Fibroblast of villous mesenchyme (primary cell): ENCODE data around the gene AURKAIP1. TPM values are rescaled to one million over a fixed set of nuclear protein-coding genes. Genes with fewer than 3 reads are reported as not detected.

Source experiments
- DNase-seq: peaks from one replicate; pipeline ENCODE4 v3.0.0-alpha.2; 2010; ENCODE audit warnings: low read depth
- H3K4me3 ChIP-seq: 2 replicates; pipeline ENCODE4 v1.5.1; 2011; ENCODE audit warnings: low read depth, mild to moderate bottlenecking, low read length
- total RNA-seq: library from RNA; depleted of rRNA; stranded (reverse); fragments of >200 nt; gene quantifications from 2 replicates; pipeline ENCODE4 v1.2.3, GENCODE V29; 2012
- TF ChIP-seq, protein P1 (sequence below): IDR thresholded peaks from 2 replicates; pipeline ENCODE4 v1.5.1; 2012; ENCODE audit warnings: low read depth, mild to moderate bottlenecking, low read length; ENCODE audit not compliant: insufficient read depth

AURKAIP1 gene
- total RNA-seq, 1 donor: 94.1 TPM

DNA sequence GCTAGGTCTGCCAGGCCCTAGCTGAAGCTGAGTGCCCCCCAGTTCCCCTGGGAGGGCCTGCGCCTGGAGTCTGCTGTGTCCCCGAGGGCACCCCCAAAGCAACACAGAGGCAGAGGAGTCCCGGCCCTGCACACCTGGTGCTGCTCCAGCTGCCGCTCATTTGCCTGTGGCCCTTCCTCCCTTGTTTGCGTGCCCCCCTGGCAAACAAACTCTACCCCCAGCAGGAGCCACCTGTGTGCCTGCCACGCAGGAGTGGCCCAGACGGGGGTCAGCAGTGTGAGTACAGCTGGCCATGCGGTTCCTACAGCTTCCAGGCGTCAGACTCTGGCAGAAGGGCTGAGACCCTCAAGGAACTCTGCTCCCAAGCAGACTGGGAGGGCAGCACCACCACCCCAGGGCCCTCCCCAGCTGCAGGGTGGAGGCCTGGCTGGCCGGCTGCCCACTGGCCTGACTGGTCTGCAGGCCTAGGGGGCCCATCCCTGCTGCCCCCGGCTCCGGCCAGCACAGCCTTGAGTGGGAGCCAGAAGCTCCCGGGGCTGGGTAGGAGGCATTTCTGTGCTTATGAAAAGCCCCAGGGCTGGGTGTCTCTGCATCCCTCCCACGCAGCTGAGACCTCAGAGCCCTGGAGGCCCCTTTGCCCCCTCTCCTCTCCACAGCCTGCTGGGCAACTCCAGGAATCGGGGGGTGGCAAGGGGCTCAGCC, 44.5 kb downstream of the AURKAIP1 start:
- no peak for DNase-seq
- TF ChIP-seq, protein P1, sequence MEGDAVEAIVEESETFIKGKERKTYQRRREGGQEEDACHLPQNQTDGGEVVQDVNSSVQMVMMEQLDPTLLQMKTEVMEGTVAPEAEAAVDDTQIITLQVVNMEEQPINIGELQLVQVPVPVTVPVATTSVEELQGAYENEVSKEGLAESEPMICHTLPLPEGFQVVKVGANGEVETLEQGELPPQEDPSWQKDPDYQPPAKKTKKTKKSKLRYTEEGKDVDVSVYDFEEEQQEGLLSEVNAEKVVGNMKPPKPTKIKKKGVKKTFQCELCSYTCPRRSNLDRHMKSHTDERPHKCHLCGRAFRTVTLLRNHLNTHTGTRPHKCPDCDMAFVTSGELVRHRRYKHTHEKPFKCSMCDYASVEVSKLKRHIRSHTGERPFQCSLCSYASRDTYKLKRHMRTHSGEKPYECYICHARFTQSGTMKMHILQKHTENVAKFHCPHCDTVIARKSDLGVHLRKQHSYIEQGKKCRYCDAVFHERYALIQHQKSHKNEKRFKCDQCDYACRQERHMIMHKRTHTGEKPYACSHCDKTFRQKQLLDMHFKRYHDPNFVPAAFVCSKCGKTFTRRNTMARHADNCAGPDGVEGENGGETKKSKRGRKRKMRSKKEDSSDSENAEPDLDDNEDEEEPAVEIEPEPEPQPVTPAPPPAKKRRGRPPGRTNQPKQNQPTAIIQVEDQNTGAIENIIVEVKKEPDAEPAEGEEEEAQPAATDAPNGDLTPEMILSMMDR: no peak
- H3K4me3 ChIP-seq: no peak overlapping the region

DNA sequence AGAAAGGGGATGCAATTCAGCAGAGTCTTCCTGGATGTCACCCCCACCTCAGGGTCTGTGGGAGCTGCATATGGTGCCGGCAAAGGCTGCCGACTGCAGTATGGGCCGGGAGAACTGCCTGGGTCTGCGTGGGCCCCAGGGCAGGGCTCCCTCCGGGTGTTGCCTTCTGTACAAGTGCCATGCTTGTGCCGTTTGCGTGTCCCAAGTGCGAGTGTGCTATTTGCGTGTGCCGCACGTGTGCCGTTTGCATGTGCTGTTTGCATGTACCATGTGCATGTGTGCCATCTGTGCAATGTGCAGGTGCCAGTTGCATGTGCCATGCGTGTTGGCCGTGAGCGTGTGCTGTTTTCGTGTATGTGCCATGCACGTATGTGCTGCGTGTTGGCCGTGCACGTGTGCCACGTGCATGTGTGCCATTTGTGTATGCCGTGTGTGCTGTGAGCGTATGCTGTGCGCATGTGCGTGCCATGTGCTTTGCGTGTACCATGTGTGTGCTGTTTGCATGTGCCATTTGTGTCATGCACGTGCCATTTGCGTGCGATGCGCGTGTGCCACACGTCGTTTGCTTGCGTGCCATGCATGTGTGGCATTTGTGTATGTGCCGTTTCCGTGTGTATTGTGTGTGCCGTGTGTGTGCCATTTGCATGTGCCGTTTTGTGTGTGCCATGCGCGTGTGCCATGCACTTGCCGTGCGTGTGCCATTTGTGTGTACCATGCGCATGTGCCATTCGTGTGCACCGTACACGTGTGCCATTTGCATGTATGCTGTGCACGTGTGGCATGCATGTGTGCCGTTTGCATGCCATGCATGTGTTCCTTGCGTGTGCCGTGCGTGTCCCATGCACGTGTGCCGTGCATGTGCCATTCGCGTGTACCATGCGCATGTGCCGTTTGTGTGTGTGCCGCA, 45.5 kb downstream of the AURKAIP1 start:
- DNase-seq: no peak
- TF ChIP-seq, protein P1: no peak
- H3K4me3 ChIP-seq: no peak overlapping the region

GRCh38 chr1:1328254-1328653, 46.8 kb downstream of the AURKAIP1 start:
- TF ChIP-seq, protein P1: no peak
- no peak overlapping the region for H3K4me3 ChIP-seq
- no peak for DNase-seq

- no peak overlapping the region for H3K4me3 ChIP-seq
- TF ChIP-seq, protein P1: no peak
- no peak for DNase-seq
Observed at GRCh38 chr1:1327291-1327690, 47.7 kb downstream of the AURKAIP1 start.

GRCh38 chr1:1326075-1326605, 48.9 kb downstream of the AURKAIP1 start:
- no peak for DNase-seq
- TF ChIP-seq, protein P1: no peak
- no peak overlapping the region for H3K4me3 ChIP-seq

GRCh38 chr1:1325288-1326074, 49.5 kb downstream of the AURKAIP1 start:
- peak overlapping the region; percentile 83 for H3K4me3 ChIP-seq
- TF ChIP-seq, protein P1: no peak
- no peak for DNase-seq
